Heart left ventricle (tissue), 16 donors: ENCODE results near the gene GDF3. TPM values are rescaled to one million over a fixed set of nuclear protein-coding genes. Genes with fewer than 3 reads are reported as not detected.

ENCODE experiments used
- ATAC-seq, 4 donors: fragments of 200-7000 bp; cut with Tn5 transposase; one replicate each; pipeline ENCODE4 v1.9.1; 2020 to 2022; ENCODE audit warnings: moderate library complexity in 4 of 4, mild to moderate bottlenecking in 3 of 4, moderate number of reproducible peaks in 1 of 4
- DNase-seq, 5 donors: peaks; one replicate each; pipeline ENCODE4 v3.0.0-alpha.2; 2020
- H3K27ac ChIP-seq, 12 donors: fragments of 200-600 bp; sonication (generic) in 4 of 12; one replicate each; pipeline versions ENCODE4 v1.5.0 to v1.8.0; 2016 to 2022; ENCODE audit warnings: mild to moderate bottlenecking in 2 of 12
- H3K27me3 ChIP-seq, 9 donors: fragments of 200-600 bp; sonication (generic) in 2 of 9; one replicate each; pipeline versions ENCODE4 v1.5.1 to v1.8.0; 2016 to 2022; ENCODE audit warnings: mild to moderate bottlenecking in 3 of 9
- H3K36me3 ChIP-seq, 9 donors: fragments of 200-600 bp; sonication (generic) in 2 of 9; one replicate each; pipeline versions ENCODE4 v1.5.0 to v1.8.0; 2018 to 2022; ENCODE audit warnings: mild to moderate bottlenecking in 2 of 9
- H3K4me1 ChIP-seq, 12 donors: fragments of 200-600 bp; sonication (generic) in 4 of 12; one replicate each; pipeline versions ENCODE4 v1.5.0 to v1.8.0; 2016 to 2022; ENCODE audit warnings: mild to moderate bottlenecking in 3 of 12
- H3K4me3 ChIP-seq, 12 donors: fragments of 200-600 bp; sonication (generic) in 4 of 12; one replicate each; pipeline versions ENCODE4 v1.5.0 to v1.8.0; 2017 to 2022; ENCODE audit warnings: mild to moderate bottlenecking in 9 of 12, moderate library complexity in 4 of 12
- H3K9me3 ChIP-seq, 12 donors: fragments of 200-600 bp; sonication (generic) in 4 of 12; one replicate each; pipeline versions ENCODE4 v1.5.0 to v1.8.0; 2016 to 2022; ENCODE audit warnings: mild to moderate bottlenecking in 1 of 12
- POLR2A ChIP-seq, 2 donors: fragments of 450-650 bp; IDR thresholded peaks; one replicate each; pipeline ENCODE4 v1.6.1; 2017; ENCODE audit warnings: antibody characterized with exemption in 2 of 2, mild to moderate bottlenecking in 2 of 2, moderate library complexity in 2 of 2
- WGBS, 4 donors: extraction: QIAGEN DNeasy Blood & Tissue Kit in 2 of 4; methylation state at CpG; one replicate each; pipeline versions ENCODE4 v1.1.5 to v1.1.7; 2013 to 2018; 5-methylcytosine and 5-hydroxymethylcytosine counted together
- intact Hi-C, 10 donors: fragments of 100-400 bp; cut with DNase I; formaldehyde crosslinking; loops; one replicate each; pipeline versions ENCODE4 v1.11.1 to v1.14.2; 2022
- polyA plus RNA-seq, 2 donors: library from polyadenylated mRNA; stranded (reverse); fragments of 200-250 nt; gene quantifications; one replicate each; pipeline ENCODE4 v1.2.3, GENCODE V29; 2013
- total RNA-seq, 9 donors: library from RNA; depleted of rRNA in 2 of 9; stranded (reverse); fragments of >200 nt in 2 of 9; fragmentation: NEBNext Ultra II Directional in 3 of 9; extraction: Animal tissue kit (Norgen Biotek cat#: 25700) in 3 of 9; gene quantifications; one replicate each; pipeline versions ENCODE4 v1.1.0 to v1.2.4, GENCODE V29; 2016 to 2023
- TF ChIP-seq, protein P1 (sequence below), 12 donors: fragments of 200-600 bp; sonication (generic) in 4 of 12; IDR thresholded peaks; one replicate each; pipeline versions ENCODE4 v1.5.0 to v1.8.0; 2018 to 2022; ENCODE audit warnings: antibody characterized with exemption in 12 of 12, mild to moderate bottlenecking in 5 of 12
- donor health status: ischemic (EF 13 %, LVEDD 7.1; RV severe dilation, severe dysfunction).
- donor health status: healthy with polysubstance abuse.
- donor health status: DM: no; HTN: yes; CAD: no.
- donor health status: DM: no; HTN: no; CAD: no.
- donor health status: ischemic (EF 25% LVEDD 6.9; RV normal size, moderate dysfunction).
- donor health status: ischemic (EF 25% LVEDD 5.7; RV mildly dilated, moderate dysfunction).
- donor health status: healthy.
- donor health status: DM: yes; HTN: yes; CAD: no.
- donor health status: ischemic (EF 35%, LVEDD 5.7; RV mildly dilated, moderate dysfunction).
- donor health status: nonischemic (EF 11% LVEDD 7.7; RV severe dilation, severe dysfunction).
- donor health status: DM: yes; HTN: yes; CAD: no.
- donor health status: PGD.
- donor health status: ischemic (EF 29% LVEDD 5.4; RV normal size, mild dysfunction).
- donor health status: nonischemic (EF 23%, LVEDD 6.1; RV moderate dilation, normal function).

Gene GDF3
- total and polyA plus RNA-seq, 11 donors = 0.30 TPM; not detected in 10

DNA sequence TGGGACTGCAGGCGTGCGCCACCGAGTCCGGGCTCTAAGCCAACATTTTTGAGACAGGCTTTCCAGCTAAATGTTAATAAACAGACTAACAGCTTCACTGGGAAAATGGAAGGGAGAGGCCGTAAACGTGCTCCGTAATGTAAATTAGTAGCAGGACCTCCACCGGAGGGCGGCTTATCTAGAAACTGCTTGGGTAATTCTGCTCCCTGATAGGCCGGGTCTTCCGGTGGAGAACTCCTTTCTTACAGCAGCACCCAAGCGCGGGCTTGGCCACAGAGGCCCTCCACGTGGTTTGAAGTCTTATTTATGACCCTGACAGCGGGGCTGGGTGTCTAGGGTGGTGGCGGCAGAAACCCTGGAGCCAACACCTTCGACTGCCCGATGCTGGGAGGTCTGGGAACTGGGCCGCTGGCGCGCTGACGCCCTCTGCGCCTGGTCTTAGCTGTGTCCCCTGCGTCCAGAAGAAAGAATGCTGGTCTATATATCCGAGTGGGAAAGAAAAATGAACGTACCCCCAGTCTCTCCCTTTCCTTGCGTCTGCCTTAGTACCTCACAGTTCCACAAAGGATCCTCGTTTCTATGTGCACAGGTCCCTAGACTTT is 17.4 kb upstream of the GDF3 start:
- Histone ChIP-seq H3K27me3 (peaks cover 0 to 3% (median 0%) of the 10 kb centered on the region in 9 donors), H3K36me3 (no peaks in the 10 kb centered on the region), H3K4me3 (no peak overlapping the region), H3K9me3 (no peaks in the 10 kb centered on the region), H3K27ac (no peak overlapping the region), H3K4me1 (no peaks in the 10 kb centered on the region)
- ATAC-seq (no peak), DNase-seq (no peak)
- intact Hi-C loops = no loop called here
- TF ChIP-seq POLR2A (IDR thresholded peaks at IDR 0.05) = no peak
- TF ChIP-seq, protein P1, sequence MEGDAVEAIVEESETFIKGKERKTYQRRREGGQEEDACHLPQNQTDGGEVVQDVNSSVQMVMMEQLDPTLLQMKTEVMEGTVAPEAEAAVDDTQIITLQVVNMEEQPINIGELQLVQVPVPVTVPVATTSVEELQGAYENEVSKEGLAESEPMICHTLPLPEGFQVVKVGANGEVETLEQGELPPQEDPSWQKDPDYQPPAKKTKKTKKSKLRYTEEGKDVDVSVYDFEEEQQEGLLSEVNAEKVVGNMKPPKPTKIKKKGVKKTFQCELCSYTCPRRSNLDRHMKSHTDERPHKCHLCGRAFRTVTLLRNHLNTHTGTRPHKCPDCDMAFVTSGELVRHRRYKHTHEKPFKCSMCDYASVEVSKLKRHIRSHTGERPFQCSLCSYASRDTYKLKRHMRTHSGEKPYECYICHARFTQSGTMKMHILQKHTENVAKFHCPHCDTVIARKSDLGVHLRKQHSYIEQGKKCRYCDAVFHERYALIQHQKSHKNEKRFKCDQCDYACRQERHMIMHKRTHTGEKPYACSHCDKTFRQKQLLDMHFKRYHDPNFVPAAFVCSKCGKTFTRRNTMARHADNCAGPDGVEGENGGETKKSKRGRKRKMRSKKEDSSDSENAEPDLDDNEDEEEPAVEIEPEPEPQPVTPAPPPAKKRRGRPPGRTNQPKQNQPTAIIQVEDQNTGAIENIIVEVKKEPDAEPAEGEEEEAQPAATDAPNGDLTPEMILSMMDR (IDR thresholded peaks at IDR 0.05) = no peak
- WGBS, 4 donors = 89 to 91% (median 90%) methylated on average over 28 of the region's 28 CpGs

DNA sequence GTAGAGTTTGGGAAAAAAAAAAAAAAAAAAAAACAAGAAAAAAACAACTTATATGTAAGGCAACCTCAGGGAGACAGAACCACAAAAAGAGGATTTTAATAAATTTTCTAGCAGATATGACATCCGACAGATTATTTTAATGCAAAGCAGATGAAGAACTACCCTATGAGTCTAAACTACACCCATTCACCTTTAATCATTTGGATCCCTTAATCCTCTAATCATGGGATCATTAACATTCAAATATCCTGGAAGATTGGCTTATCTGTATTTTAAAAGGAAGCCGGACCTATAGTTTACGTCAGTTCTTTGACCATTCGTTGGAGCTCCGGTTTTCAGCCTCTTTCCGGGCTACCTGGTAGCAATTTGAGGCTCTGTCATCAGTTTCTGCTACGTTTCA is 15.6 kb upstream of the GDF3 start, which contains the start of gene DPPA3:
Gene DPPA3 (plus strand): TSS at position 301 of the 400 bp plus-strand sequence. CDS start 138 bp downstream, outside the sequence.
- Histone ChIP-seq H3K4me3 (no peak within 1 kb of the TSS), H3K27ac (no peak within 1 kb of the TSS), H3K4me1 (no peaks in the 10 kb centered on the region), H3K36me3 (no peaks in the 10 kb centered on the region), H3K27me3 (peaks cover 0 to 3% (median 0%) of the 10 kb centered on the region in 9 donors), H3K9me3 (no peaks in the 10 kb centered on the region)
- TF ChIP-seq, protein P1 (IDR thresholded peaks at IDR 0.05) = no peak
- TF ChIP-seq POLR2A (IDR thresholded peaks at IDR 0.05) = no peak
- no peak for DNase-seq
- ATAC-seq = no peak
- intact Hi-C loops = no loop called here
- 57 to 71% (median 63%) methylated on average over 7 of the region's 7 CpGs for WGBS, 4 donors

DNA sequence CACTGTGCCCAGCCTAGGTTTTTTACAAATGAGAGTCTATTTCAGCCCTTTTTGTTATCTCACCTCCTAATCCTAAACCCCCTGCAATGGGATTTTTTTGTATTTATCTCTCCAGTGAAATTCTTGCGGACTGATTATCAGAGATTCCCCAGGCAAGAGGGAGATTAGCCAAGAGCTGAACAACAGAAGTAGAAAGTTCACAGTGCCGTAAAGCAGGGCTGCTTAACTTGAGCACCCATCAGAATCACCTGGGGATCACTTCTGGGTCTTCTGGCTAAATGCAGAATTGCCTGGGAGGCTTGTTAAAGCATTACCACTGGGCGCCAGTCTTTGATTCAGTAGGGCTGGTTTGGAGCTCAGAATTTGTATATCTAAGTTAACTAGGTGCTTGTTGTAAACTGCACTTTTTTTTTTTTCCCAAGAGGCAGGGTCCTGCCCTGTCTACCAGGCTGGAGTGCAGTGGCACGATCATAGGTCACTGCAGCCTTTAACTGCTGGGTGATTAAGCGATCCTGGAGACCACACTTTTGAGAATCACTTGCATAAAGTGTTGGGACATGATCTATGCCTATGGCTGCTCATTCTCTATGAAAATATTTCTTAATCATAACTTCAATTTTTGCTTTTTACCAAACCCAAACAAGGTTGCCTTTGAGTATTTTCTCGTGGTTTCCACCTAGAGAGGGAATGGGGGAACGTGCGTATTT is 14.5 kb upstream of the GDF3 start:
- DNase-seq (no peak), ATAC-seq (no peak)
- Histone ChIP-seq H3K27ac (no peak overlapping the region), H3K36me3 (no peaks in the 10 kb centered on the region), H3K4me1 (no peaks in the 10 kb centered on the region), H3K4me3 (no peak overlapping the region), H3K27me3 (peaks cover 0 to 3% (median 0%) of the 10 kb centered on the region in 9 donors), H3K9me3 (no peaks in the 10 kb centered on the region)
- 46 to 65% (median 56%) methylated on average over 8 of the region's 8 CpGs for WGBS, 4 donors
- intact Hi-C loops = no loop called here
- TF ChIP-seq POLR2A (IDR thresholded peaks at IDR 0.05) = no peak
- TF ChIP-seq, protein P1 (IDR thresholded peaks at IDR 0.05) = no peak

DNA sequence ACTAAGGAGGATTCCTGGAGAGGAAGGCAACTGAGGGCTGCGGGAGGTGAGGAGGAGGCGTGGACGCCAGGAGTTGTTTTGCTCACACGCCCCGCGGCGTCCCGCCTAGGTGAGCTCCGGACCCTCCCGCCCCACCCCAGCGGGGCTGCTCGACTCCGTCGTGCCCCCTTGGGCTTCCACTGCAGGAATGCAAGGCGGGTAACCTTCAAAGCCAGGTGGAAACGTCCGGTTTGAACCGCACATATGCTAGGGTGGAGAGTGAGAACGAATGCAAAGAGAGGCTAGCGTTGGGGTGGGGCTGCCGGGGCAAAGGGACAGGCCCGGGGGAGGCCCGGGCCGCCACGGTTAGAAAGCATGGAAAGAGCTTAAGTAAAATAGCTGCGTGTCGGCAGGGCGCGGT is 10.3 kb upstream of the GDF3 start:
- Histone ChIP-seq H3K27me3 (no peaks in the 10 kb centered on the region), H3K4me1 (no peaks in the 10 kb centered on the region), H3K9me3 (no peaks in the 10 kb centered on the region), H3K36me3 (no peaks in the 10 kb centered on the region), H3K4me3 (no peak overlapping the region), H3K27ac (no peak overlapping the region)
- 84 to 90% (median 88%) methylated on average over 29 of the region's 29 CpGs for WGBS, 4 donors
- ATAC-seq = no peak
- intact Hi-C loops = no loop called here
- TF ChIP-seq POLR2A (IDR thresholded peaks at IDR 0.05) = no peak
- TF ChIP-seq, protein P1 (IDR thresholded peaks at IDR 0.05) = no peak
- no peak for DNase-seq
